Body of pancreas (tissue), 4 donors: Measurements from ENCODE around the gene NUSAP1.

ENCODE experiments used
- POLR2A ChIP-seq, 3 donors: fragments of 450-650 bp; IDR thresholded peaks; one replicate each; pipeline ENCODE4 v1.6.1; 2016; ENCODE audit warnings: antibody characterized with exemption in 3 of 3, mild to moderate bottlenecking in 2 of 3
- TF ChIP-seq, protein P1 (sequence below), 7 experiments: fragments of 450-650 bp in 4 of 7; fragments of 200-600 bp in 3 of 7; sonication (generic) in 3 of 7; IDR thresholded peaks; one replicate each; pipeline ENCODE4 v1.5.1; 2016 to 2019; ENCODE audit warnings: antibody characterized with exemption in 7 of 7

DNA sequence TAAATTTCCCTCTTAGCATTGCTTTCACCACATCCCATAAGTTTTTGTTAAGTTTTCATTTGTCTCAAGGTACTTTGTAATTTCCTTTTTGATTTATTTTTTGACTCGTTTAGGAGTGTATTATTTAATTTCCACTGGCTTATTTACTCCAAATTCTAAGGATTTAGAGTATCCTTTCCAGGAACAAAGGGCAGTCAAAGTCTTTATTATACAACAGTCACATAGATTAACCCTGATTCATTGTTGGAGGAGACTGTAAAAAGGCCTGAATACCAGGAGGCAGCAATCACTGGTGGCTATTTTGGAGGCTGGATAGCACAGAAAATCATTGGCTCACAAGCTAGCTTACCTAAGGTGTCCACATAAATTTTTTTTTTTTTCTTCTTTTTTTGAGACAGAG, 40.2 kb upstream of the NUSAP1 start:
- TF ChIP-seq, protein P1, sequence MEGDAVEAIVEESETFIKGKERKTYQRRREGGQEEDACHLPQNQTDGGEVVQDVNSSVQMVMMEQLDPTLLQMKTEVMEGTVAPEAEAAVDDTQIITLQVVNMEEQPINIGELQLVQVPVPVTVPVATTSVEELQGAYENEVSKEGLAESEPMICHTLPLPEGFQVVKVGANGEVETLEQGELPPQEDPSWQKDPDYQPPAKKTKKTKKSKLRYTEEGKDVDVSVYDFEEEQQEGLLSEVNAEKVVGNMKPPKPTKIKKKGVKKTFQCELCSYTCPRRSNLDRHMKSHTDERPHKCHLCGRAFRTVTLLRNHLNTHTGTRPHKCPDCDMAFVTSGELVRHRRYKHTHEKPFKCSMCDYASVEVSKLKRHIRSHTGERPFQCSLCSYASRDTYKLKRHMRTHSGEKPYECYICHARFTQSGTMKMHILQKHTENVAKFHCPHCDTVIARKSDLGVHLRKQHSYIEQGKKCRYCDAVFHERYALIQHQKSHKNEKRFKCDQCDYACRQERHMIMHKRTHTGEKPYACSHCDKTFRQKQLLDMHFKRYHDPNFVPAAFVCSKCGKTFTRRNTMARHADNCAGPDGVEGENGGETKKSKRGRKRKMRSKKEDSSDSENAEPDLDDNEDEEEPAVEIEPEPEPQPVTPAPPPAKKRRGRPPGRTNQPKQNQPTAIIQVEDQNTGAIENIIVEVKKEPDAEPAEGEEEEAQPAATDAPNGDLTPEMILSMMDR (IDR thresholded peaks at IDR 0.05), result no peak
- no peak for TF ChIP-seq POLR2A (IDR thresholded peaks at IDR 0.05)
